Spleen (tissue), 7 donors: Measurements from ENCODE around the gene RGL1.

Experiments used
- POLR2A ChIP-seq, 3 donors: fragments of 450-650 bp; IDR thresholded peaks; one replicate each; pipeline ENCODE4 v1.5.1; 2017; ENCODE audit warnings: antibody characterized with exemption in 3 of 3, mild to moderate bottlenecking in 1 of 3
- TF ChIP-seq, protein P1 (sequence below), 11 experiments: fragments of 200-600 bp in 7 of 11; fragments of 450-650 bp in 4 of 11; sonication (generic) in 4 of 11; IDR thresholded peaks in 8 of 11; conservative IDR thresholded peaks in 3 of 11; 1 replicate in 7 of 11; 2 replicates in 4 of 11; pipeline versions ENCODE4 v1.4.0 to v1.8.0; 2016 to 2021; ENCODE audit warnings: antibody characterized with exemption in 11 of 11, inconsistent platforms in 4 of 11, mild to moderate bottlenecking in 1 of 11
- donor health status: DM: no; HTN: no; CAD: no; lungs with moderate emphysema.
- donor health status: DM: no; HTN: no; CAD: no.
- donor health status: DM: no; HTN: no; CAD: no.

- TF ChIP-seq POLR2A (IDR thresholded peaks at IDR 0.05) = no peak
- TF ChIP-seq, protein P1, sequence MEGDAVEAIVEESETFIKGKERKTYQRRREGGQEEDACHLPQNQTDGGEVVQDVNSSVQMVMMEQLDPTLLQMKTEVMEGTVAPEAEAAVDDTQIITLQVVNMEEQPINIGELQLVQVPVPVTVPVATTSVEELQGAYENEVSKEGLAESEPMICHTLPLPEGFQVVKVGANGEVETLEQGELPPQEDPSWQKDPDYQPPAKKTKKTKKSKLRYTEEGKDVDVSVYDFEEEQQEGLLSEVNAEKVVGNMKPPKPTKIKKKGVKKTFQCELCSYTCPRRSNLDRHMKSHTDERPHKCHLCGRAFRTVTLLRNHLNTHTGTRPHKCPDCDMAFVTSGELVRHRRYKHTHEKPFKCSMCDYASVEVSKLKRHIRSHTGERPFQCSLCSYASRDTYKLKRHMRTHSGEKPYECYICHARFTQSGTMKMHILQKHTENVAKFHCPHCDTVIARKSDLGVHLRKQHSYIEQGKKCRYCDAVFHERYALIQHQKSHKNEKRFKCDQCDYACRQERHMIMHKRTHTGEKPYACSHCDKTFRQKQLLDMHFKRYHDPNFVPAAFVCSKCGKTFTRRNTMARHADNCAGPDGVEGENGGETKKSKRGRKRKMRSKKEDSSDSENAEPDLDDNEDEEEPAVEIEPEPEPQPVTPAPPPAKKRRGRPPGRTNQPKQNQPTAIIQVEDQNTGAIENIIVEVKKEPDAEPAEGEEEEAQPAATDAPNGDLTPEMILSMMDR (IDR thresholded peaks at IDR 0.05 in 8 of 11, conservative IDR thresholded peaks at IDR 0.05 in 3 of 11) = no peak
Measured at GRCh38 chr1:183827801-183828200, 22.9 kb downstream of the RGL1 start.
